Astrocyte of the spinal cord (primary cell): ENCODE data around the gene BCAS3.

Source experiments
- DNase-seq: peaks from one replicate; pipeline ENCODE4 v3.0.0; 2011; ENCODE audit warnings: low read depth, low spot score
- H3K4me3 ChIP-seq: 2 replicates; pipeline ENCODE4 v1.5.1; 2011; ENCODE audit warnings: low read depth, mild to moderate bottlenecking, low read length, moderate library complexity
- CTCF ChIP-seq: IDR thresholded peaks from 2 replicates; pipeline ENCODE4 v1.5.1; 2012; ENCODE audit warnings: low read depth, mild to moderate bottlenecking, low read length, inconsistent platforms
- in situ Hi-C: cut with HindIII; loops from 2 replicates; pipeline ENCODE4 v1.10.0; 2017; ENCODE audit warnings: low sequenced_read_pairs

Gene BCAS3

GRCh38 chr17:60652454-60653247 is 25.0 kb upstream of the BCAS3 start:
- TF ChIP-seq CTCF, result no peak
- H3K4me3 ChIP-seq, result no peak overlapping the region
- in situ Hi-C loops, result no loop called here
- no peak for DNase-seq

GRCh38 chr17:60653569-60653968 is 24.1 kb upstream of the BCAS3 start:
- no peak for TF ChIP-seq CTCF
- in situ Hi-C loops, result no loop called here

GRCh38 chr17:60656499-60656898 is 21.2 kb upstream of the BCAS3 start:
- H3K4me3 ChIP-seq, result no peak overlapping the region
- in situ Hi-C loops, result no loop called here
- no peak for TF ChIP-seq CTCF
- no peak for DNase-seq

More at GRCh38 chr17:60653569-60653968, 24.1 kb upstream of the BCAS3 start:
- no peak overlapping the region for H3K4me3 ChIP-seq
- no peak for DNase-seq

- in situ Hi-C loops, result no loop called here
- no peak overlapping the region for H3K4me3 ChIP-seq
- no peak for DNase-seq
- TF ChIP-seq CTCF, result no peak
These were observed 18.5 kb upstream of the BCAS3 start for GRCh38 chr17:60659156-60659555.

GRCh38 chr17:60661489-60661888 is 16.2 kb upstream of the BCAS3 start:
- in situ Hi-C loops, result no loop called here
- no peak overlapping the region for H3K4me3 ChIP-seq
- no peak for TF ChIP-seq CTCF
- no peak for DNase-seq

GRCh38 chr17:60664022-60664421 is 13.6 kb upstream of the BCAS3 start:
- TF ChIP-seq CTCF, result no peak
- DNase-seq, result no peak
- in situ Hi-C loops, result no loop called here
- no peak overlapping the region for H3K4me3 ChIP-seq
